ENCODE measurements around the gene CACNA1D.

The CACNA1D gene

GRCh38 chr3:53803816-53804695 is 309.6 kb downstream of the CACNA1D start:
- H3K36me3 ChIP-seq (ENCODE audit: insufficient read depth, low read length) = no peaks in the 10 kb centered on the region
- no peaks in the 10 kb centered on the region for H3K27me3 ChIP-seq (ENCODE audit: insufficient read depth, low read length)
- no peak overlapping the region for H3K4me3 ChIP-seq (ENCODE audit: low read length)
- no peak overlapping the region for H2AFZ ChIP-seq (ENCODE audit: low read depth, low read length)
- H3K4me1 ChIP-seq (ENCODE audit: insufficient read depth, low read length) = peaks cover 8% of the 10 kb centered on the region
- no peaks in the 10 kb centered on the region for H3K9me3 ChIP-seq (ENCODE audit: low read length)

- H3K4me3 ChIP-seq (ENCODE audit: low read length) = no peak overlapping the region
- peaks cover 8% of the 10 kb centered on the region for H3K4me1 ChIP-seq (ENCODE audit: insufficient read depth, low read length)
- H3K36me3 ChIP-seq (ENCODE audit: insufficient read depth, low read length) = no peaks in the 10 kb centered on the region
- H3K9me3 ChIP-seq (ENCODE audit: low read length) = no peaks in the 10 kb centered on the region
- no peaks in the 10 kb centered on the region for H3K27me3 ChIP-seq (ENCODE audit: insufficient read depth, low read length)
- no peak overlapping the region for H2AFZ ChIP-seq (ENCODE audit: low read depth, low read length)
Observed at GRCh38 chr3:53804697-53805462, 310.5 kb downstream of the CACNA1D start.

- peaks cover 8% of the 10 kb centered on the region for H3K4me1 ChIP-seq (ENCODE audit: insufficient read depth, low read length)
- H2AFZ ChIP-seq (ENCODE audit: low read depth, low read length) = no peak overlapping the region
- H3K27me3 ChIP-seq (ENCODE audit: insufficient read depth, low read length) = no peaks in the 10 kb centered on the region
- H3K9me3 ChIP-seq (ENCODE audit: low read length) = no peaks in the 10 kb centered on the region
- no peak overlapping the region for H3K4me3 ChIP-seq (ENCODE audit: low read length)
- no peaks in the 10 kb centered on the region for H3K36me3 ChIP-seq (ENCODE audit: insufficient read depth, low read length)
Observed at GRCh38 chr3:53805463-53806159, 311.2 kb downstream of the CACNA1D start.

GRCh38 chr3:53806182-53807116 is 312.0 kb downstream of the CACNA1D start:
- Histone ChIP-seq H3K9me3 (ENCODE audit: low read length) (no peaks in the 10 kb centered on the region), H3K36me3 (ENCODE audit: insufficient read depth, low read length) (no peaks in the 10 kb centered on the region), H2AFZ (ENCODE audit: low read depth, low read length) (no peak overlapping the region), H3K4me3 (ENCODE audit: low read length) (no peak overlapping the region), H3K4me1 (ENCODE audit: insufficient read depth, low read length) (peaks cover 8% of the 10 kb centered on the region), H3K27me3 (ENCODE audit: insufficient read depth, low read length) (no peaks in the 10 kb centered on the region)

- H3K36me3 ChIP-seq (ENCODE audit: insufficient read depth, low read length) = no peaks in the 10 kb centered on the region
- H2AFZ ChIP-seq (ENCODE audit: low read depth, low read length) = no peak overlapping the region
- H3K4me3 ChIP-seq (ENCODE audit: low read length) = no peak overlapping the region
- no peaks in the 10 kb centered on the region for H3K27me3 ChIP-seq (ENCODE audit: insufficient read depth, low read length)
- H3K4me1 ChIP-seq (ENCODE audit: insufficient read depth, low read length) = peaks cover 9% of the 10 kb centered on the region
- no peaks in the 10 kb centered on the region for H3K9me3 ChIP-seq (ENCODE audit: low read length)
Observed at GRCh38 chr3:53807117-53807810, 312.9 kb downstream of the CACNA1D start.

- Histone ChIP-seq H3K27me3 (ENCODE audit: insufficient read depth, low read length) (no peaks in the 10 kb centered on the region), H3K9me3 (ENCODE audit: low read length) (no peaks in the 10 kb centered on the region), H3K4me1 (ENCODE audit: insufficient read depth, low read length) (peaks cover 14% of the 10 kb centered on the region), H2AFZ (ENCODE audit: low read depth, low read length) (no peak overlapping the region), H3K4me3 (ENCODE audit: low read length) (no peak overlapping the region), H3K36me3 (ENCODE audit: insufficient read depth, low read length) (no peaks in the 10 kb centered on the region)
Observed at GRCh38 chr3:53808496-53808895, 314.1 kb downstream of the CACNA1D start.

GRCh38 chr3:53809267-53809666 is 314.9 kb downstream of the CACNA1D start:
- Histone ChIP-seq H3K36me3 (ENCODE audit: insufficient read depth, low read length) (no peaks in the 10 kb centered on the region), H3K9me3 (ENCODE audit: low read length) (no peaks in the 10 kb centered on the region), H3K4me3 (ENCODE audit: low read length) (no peak overlapping the region), H3K27me3 (ENCODE audit: insufficient read depth, low read length) (no peaks in the 10 kb centered on the region), H2AFZ (ENCODE audit: low read depth, low read length) (no peak overlapping the region), H3K4me1 (ENCODE audit: insufficient read depth, low read length) (peaks cover 14% of the 10 kb centered on the region)

GRCh38 chr3:53809764-53810400 is 315.5 kb downstream of the CACNA1D start:
- no peak overlapping the region for H3K4me3 ChIP-seq (ENCODE audit: low read length)
- no peaks in the 10 kb centered on the region for H3K27me3 ChIP-seq (ENCODE audit: insufficient read depth, low read length)
- H3K9me3 ChIP-seq (ENCODE audit: low read length) = no peaks in the 10 kb centered on the region
- H3K36me3 ChIP-seq (ENCODE audit: insufficient read depth, low read length) = no peaks in the 10 kb centered on the region
- peaks cover 11% of the 10 kb centered on the region for H3K4me1 ChIP-seq (ENCODE audit: insufficient read depth, low read length)
- H2AFZ ChIP-seq (ENCODE audit: low read depth, low read length) = no peak overlapping the region

GRCh38 chr3:53811143-53811927 is 316.9 kb downstream of the CACNA1D start:
- H2AFZ ChIP-seq (ENCODE audit: low read depth, low read length) = no peak overlapping the region
- H3K36me3 ChIP-seq (ENCODE audit: insufficient read depth, low read length) = no peaks in the 10 kb centered on the region
- no peaks in the 10 kb centered on the region for H3K9me3 ChIP-seq (ENCODE audit: low read length)
- no peaks in the 10 kb centered on the region for H3K27me3 ChIP-seq (ENCODE audit: insufficient read depth, low read length)
- H3K4me3 ChIP-seq (ENCODE audit: low read length) = no peak overlapping the region
- peaks cover 5% of the 10 kb centered on the region for H3K4me1 ChIP-seq (ENCODE audit: insufficient read depth, low read length)

GRCh38 chr3:53812434-53812833 is 318.0 kb downstream of the CACNA1D start:
- Histone ChIP-seq H3K4me1 (ENCODE audit: insufficient read depth, low read length) (peaks cover 5% of the 10 kb centered on the region), H3K9me3 (ENCODE audit: low read length) (no peaks in the 10 kb centered on the region), H3K27me3 (ENCODE audit: insufficient read depth, low read length) (no peaks in the 10 kb centered on the region), H3K4me3 (ENCODE audit: low read length) (no peak overlapping the region), H3K36me3 (ENCODE audit: insufficient read depth, low read length) (no peaks in the 10 kb centered on the region), H2AFZ (ENCODE audit: low read depth, low read length) (no peak overlapping the region)

- H2AFZ ChIP-seq (ENCODE audit: low read depth, low read length) = no peak overlapping the region
- H3K27me3 ChIP-seq (ENCODE audit: insufficient read depth, low read length) = no peaks in the 10 kb centered on the region
- no peaks in the 10 kb centered on the region for H3K36me3 ChIP-seq (ENCODE audit: insufficient read depth, low read length)
- no peaks in the 10 kb centered on the region for H3K9me3 ChIP-seq (ENCODE audit: low read length)
- no peak overlapping the region for H3K4me3 ChIP-seq (ENCODE audit: low read length)
- H3K4me1 ChIP-seq (ENCODE audit: insufficient read depth, low read length) = peaks cover 5% of the 10 kb centered on the region
Observed at GRCh38 chr3:53813229-53813628, 318.8 kb downstream of the CACNA1D start.

Data from neuron (in vitro differentiated cells).